Frontal cortex (tissue), 4 donors: ENCODE measurements around the gene CHCHD3. TPM values are rescaled to one million over a fixed set of nuclear protein-coding genes. Genes with fewer than 3 reads are reported as not detected.

Source experiments
- DNase-seq, 2 donors: peaks; one replicate each; pipeline ENCODE4 v3.0.0; 2012; ENCODE audit warnings: low spot score in 2 of 2
- FAIRE-seq: peaks from 2 replicates; lab custom pipeline; 2012; peaks lifted over from hg19 to GRCh38; lab: Jason Lieb, UNC
- total RNA-seq: library from RNA; depleted of rRNA; stranded (reverse); fragments of >200 nt; gene quantifications from one replicate; pipeline ENCODE4 v1.2.3, GENCODE V29; 2014
- donor health status: control.
- donor health status: control.
- donor health status: control.

CHCHD3 gene
- total RNA-seq, 1 donor from 2014 or later, result 60.7 TPM

GRCh38 chr7:132854238-132854637, 227.7 kb downstream of the CHCHD3 start:
- DNase-seq (no peak), FAIRE-seq (no peak)

GRCh38 chr7:132847376-132847775, 234.5 kb downstream of the CHCHD3 start:
- no peak for FAIRE-seq
- no peak for DNase-seq

- no peak for DNase-seq
- no peak for FAIRE-seq
These were observed 235.8 kb downstream of the CHCHD3 start for GRCh38 chr7:132846086-132846485.

- no peak for FAIRE-seq
- no peak for DNase-seq
These were observed 239.4 kb downstream of the CHCHD3 start for GRCh38 chr7:132842478-132842877.

- FAIRE-seq (no peak), DNase-seq (no peak)
These were observed 241.7 kb downstream of the CHCHD3 start for GRCh38 chr7:132840199-132840598.

- DNase-seq (no peak), FAIRE-seq (no peak)
These were observed 243.6 kb downstream of the CHCHD3 start for GRCh38 chr7:132838313-132838712.

- DNase-seq (no peak), FAIRE-seq (no peak)
These were observed 244.4 kb downstream of the CHCHD3 start for GRCh38 chr7:132837529-132837928.

- no peak for FAIRE-seq
- DNase-seq, result no peak
These were observed 245.1 kb downstream of the CHCHD3 start for GRCh38 chr7:132836746-132837145.

- DNase-seq, result no peak
- FAIRE-seq, result no peak
These were observed 250.9 kb downstream of the CHCHD3 start for GRCh38 chr7:132830941-132831340.

- FAIRE-seq, result no peak
These were observed 253.4 kb downstream of the CHCHD3 start for GRCh38 chr7:132828502-132828901.

GRCh38 chr7:132825932-132826835, 255.7 kb downstream of the CHCHD3 start:
- DNase-seq, result peak; percentile 13 to 25
- no peak for FAIRE-seq

More at GRCh38 chr7:132828502-132828901, 253.4 kb downstream of the CHCHD3 start:
- DNase-seq, result no peak

- DNase-seq, result no peak
- no peak for FAIRE-seq
These were observed 256.7 kb downstream of the CHCHD3 start for GRCh38 chr7:132825222-132825621.

GRCh38 chr7:132819648-132820047, 262.2 kb downstream of the CHCHD3 start:
- DNase-seq, result no peak

GRCh38 chr7:132817949-132818348, 263.9 kb downstream of the CHCHD3 start:
- FAIRE-seq (no peak), DNase-seq (no peak)

More at GRCh38 chr7:132819648-132820047, 262.2 kb downstream of the CHCHD3 start:
- no peak for FAIRE-seq

GRCh38 chr7:132815696-132816311, 266.1 kb downstream of the CHCHD3 start:
- DNase-seq, result no peak
- FAIRE-seq, result no peak

- no peak for FAIRE-seq
- no peak for DNase-seq
These were observed 266.8 kb downstream of the CHCHD3 start for GRCh38 chr7:132815130-132815529.

- no peak for FAIRE-seq
- DNase-seq, result no peak
These were observed 271.3 kb downstream of the CHCHD3 start for GRCh38 chr7:132810561-132810960.

- no peak for DNase-seq
- no peak for FAIRE-seq
These were observed 275.1 kb downstream of the CHCHD3 start for GRCh38 chr7:132806834-132807233.

GRCh38 chr7:132805766-132806165, 276.1 kb downstream of the CHCHD3 start:
- FAIRE-seq, result no peak
- DNase-seq, result no peak

GRCh38 chr7:132804849-132805485, 276.9 kb downstream of the CHCHD3 start:
- FAIRE-seq (no peak), DNase-seq (no peak)

- FAIRE-seq, result no peak
- no peak for DNase-seq
These were observed 281.4 kb downstream of the CHCHD3 start for GRCh38 chr7:132800522-132800921.
